ENCODE results near the gene ETV3.
A peak's percentile ranks its signal among the peaks of the same experiment; 100 is the strongest.

Gene ETV3

GRCh38 chr1:157140063-157140588 is 1.9 kb upstream of the ETV3 start:
- H3K79me1 ChIP-seq (replicated peaks; ENCODE audit: low read length, poor library complexity, severe bottlenecking), result no peaks in the 10 kb centered on the region

GRCh38 chr1:157139052-157139715 is 989 bp upstream of the ETV3 start:
- Histone ChIP-seq H3K4me1 (ENCODE audit: control insufficient read depth, insufficient read depth, low read depth, low read length) (peaks cover 2% of the 10 kb centered on the region), H3K4me3 (ENCODE audit: insufficient read depth in 1 of 2, low read depth in 1 of 2, low read length in 2 of 2) (peak overlapping the region in 1 of 2 experiments; percentile 93), H3K4ac (ENCODE audit: low read depth in 1 of 2, low read length in 2 of 2) (peak overlapping the region; percentile 84 to 98), H2BK5ac (ENCODE audit: low read depth, low read length, poor library complexity, severe bottlenecking) (no peak overlapping the region), H3K14ac (ENCODE audit: low read length in 2 of 2) (peak overlapping the region in 1 of 2 experiments; percentile 62), H2BK15ac (ENCODE audit: low read depth, poor library complexity, severe bottlenecking) (no peak overlapping the region), H3K23ac (ENCODE audit: low read length in 2 of 2) (no peak overlapping the region), H4K91ac (ENCODE audit: low read length) (no peak overlapping the region), H2BK12ac (ENCODE audit: low read length in 2 of 2) (no peak overlapping the region), H3K27ac (ENCODE audit: low read length, poor library complexity, severe bottlenecking) (peak overlapping the region; percentile 72), H3K79me1 (replicated peaks; ENCODE audit: low read length, poor library complexity, severe bottlenecking) (peaks cover 9% of the 10 kb centered on the region), H4K8ac (ENCODE audit: low read length) (peak overlapping the region; percentile 100), H3K9me3 (ENCODE audit: control insufficient read depth, low read length) (no peaks in the 10 kb centered on the region), H3K27me3 (ENCODE audit: control insufficient read depth in 1 of 2, insufficient read depth in 1 of 2, low read length in 2 of 2) (no peaks in the 10 kb centered on the region), H3K36me3 (ENCODE audit: control insufficient read depth in 1 of 2, insufficient read depth in 2 of 2, low read depth in 1 of 2, low read length in 2 of 2) (peaks cover 9 to 20% of the 10 kb centered on the region in 2 experiments), H2BK120ac (ENCODE audit: low read depth, low read length) (peak overlapping the region; percentile 96), H3K9ac (ENCODE audit: low read length) (peak overlapping the region; percentile 96), H3K18ac (ENCODE audit: low read depth in 1 of 2, low read length in 2 of 2) (peak overlapping the region; percentile 99 to 100), H3K4me2 (ENCODE audit: low read length, poor library complexity, severe bottlenecking) (peak overlapping the region; percentile 91), H2AFZ (ENCODE audit: low read depth, low read length) (peak overlapping the region; percentile 96), H2AK5ac (ENCODE audit: low read length, severe bottlenecking) (peak overlapping the region; percentile 38)
- 33% methylated on average over 9 of the region's 9 CpGs for WGBS
- DNase-seq, result no peak

More at GRCh38 chr1:157140063-157140588, 1.9 kb upstream of the ETV3 start:
- H2AFZ ChIP-seq (ENCODE audit: low read depth, low read length), result no peak overlapping the region
- no peak overlapping the region for H3K27ac ChIP-seq (ENCODE audit: low read length, poor library complexity, severe bottlenecking)
- no peak overlapping the region for H2AK5ac ChIP-seq (ENCODE audit: low read length, severe bottlenecking)
- H3K4me2 ChIP-seq (ENCODE audit: low read length, poor library complexity, severe bottlenecking), result no peak overlapping the region
- H2BK12ac ChIP-seq (ENCODE audit: low read length in 2 of 2), result no peak overlapping the region
- peaks cover 4 to 11% of the 10 kb centered on the region in 2 experiments for H3K36me3 ChIP-seq (ENCODE audit: control insufficient read depth in 1 of 2, insufficient read depth in 2 of 2, low read depth in 1 of 2, low read length in 2 of 2)
- H2BK5ac ChIP-seq (ENCODE audit: low read depth, low read length, poor library complexity, severe bottlenecking), result no peak overlapping the region
- WGBS, result 77% methylated on average over 2 of the region's 2 CpGs
- no peak overlapping the region for H2BK120ac ChIP-seq (ENCODE audit: low read depth, low read length)
- H4K8ac ChIP-seq (ENCODE audit: low read length), result no peak overlapping the region
- H3K4me1 ChIP-seq (ENCODE audit: control insufficient read depth, insufficient read depth, low read depth, low read length), result peaks cover 2% of the 10 kb centered on the region
- H3K4me3 ChIP-seq (ENCODE audit: insufficient read depth in 1 of 2, low read depth in 1 of 2, low read length in 2 of 2), result no peak overlapping the region
- H3K9ac ChIP-seq (ENCODE audit: low read length), result peak overlapping the region; percentile 96
- H3K27me3 ChIP-seq (ENCODE audit: control insufficient read depth in 1 of 2, insufficient read depth in 1 of 2, low read length in 2 of 2), result no peaks in the 10 kb centered on the region
- H2BK15ac ChIP-seq (ENCODE audit: low read depth, poor library complexity, severe bottlenecking), result no peak overlapping the region
- no peak overlapping the region for H3K14ac ChIP-seq (ENCODE audit: low read length in 2 of 2)
- H3K4ac ChIP-seq (ENCODE audit: low read depth in 1 of 2, low read length in 2 of 2), result no peak overlapping the region
- no peaks in the 10 kb centered on the region for H3K9me3 ChIP-seq (ENCODE audit: control insufficient read depth, low read length)
- no peak for DNase-seq
- no peak overlapping the region for H4K91ac ChIP-seq (ENCODE audit: low read length)
- H3K23ac ChIP-seq (ENCODE audit: low read length in 2 of 2), result no peak overlapping the region
- no peak overlapping the region for H3K18ac ChIP-seq (ENCODE audit: low read depth in 1 of 2, low read length in 2 of 2)

- Histone ChIP-seq H3K23ac (ENCODE audit: low read length in 2 of 2) (peak overlapping the region in 1 of 2 experiments; percentile 94), H2AFZ (ENCODE audit: low read depth, low read length) (peak overlapping the region; percentile 46), H3K9ac (ENCODE audit: low read length) (peak overlapping the region; percentile 96), H3K36me3 (ENCODE audit: control insufficient read depth in 1 of 2, insufficient read depth in 2 of 2, low read depth in 1 of 2, low read length in 2 of 2) (peaks cover 9 to 36% of the 10 kb centered on the region in 2 experiments), H3K9me3 (ENCODE audit: control insufficient read depth, low read length) (no peaks in the 10 kb centered on the region), H3K79me1 (replicated peaks; ENCODE audit: low read length, poor library complexity, severe bottlenecking) (peaks cover 14% of the 10 kb centered on the region), H3K14ac (ENCODE audit: low read length in 2 of 2) (peak overlapping the region in 1 of 2 experiments; percentile 98), H3K4me1 (ENCODE audit: control insufficient read depth, insufficient read depth, low read depth, low read length) (peaks cover 2% of the 10 kb centered on the region), H3K4me2 (ENCODE audit: low read length, poor library complexity, severe bottlenecking) (peak overlapping the region; percentile 81), H3K4me3 (ENCODE audit: insufficient read depth in 1 of 2, low read depth in 1 of 2, low read length in 2 of 2) (peak overlapping the region; percentile 82 to 93), H2BK120ac (ENCODE audit: low read depth, low read length) (peak overlapping the region; percentile 62), H3K27me3 (ENCODE audit: control insufficient read depth in 1 of 2, insufficient read depth in 1 of 2, low read length in 2 of 2) (no peaks in the 10 kb centered on the region), H3K18ac (ENCODE audit: low read depth in 1 of 2, low read length in 2 of 2) (peak overlapping the region; percentile 40 to 92), H2BK12ac (ENCODE audit: low read length in 2 of 2) (no peak overlapping the region), H4K8ac (ENCODE audit: low read length) (peak overlapping the region; percentile 100), H3K27ac (ENCODE audit: low read length, poor library complexity, severe bottlenecking) (peak overlapping the region; percentile 58), H2BK5ac (ENCODE audit: low read depth, low read length, poor library complexity, severe bottlenecking) (no peak overlapping the region), H2AK5ac (ENCODE audit: low read length, severe bottlenecking) (no peak overlapping the region), H3K4ac (ENCODE audit: low read depth in 1 of 2, low read length in 2 of 2) (peak overlapping the region; percentile 16 to 95), H4K91ac (ENCODE audit: low read length) (no peak overlapping the region), H2BK15ac (ENCODE audit: low read depth, poor library complexity, severe bottlenecking) (peak overlapping the region; percentile 89)
- WGBS, result under 1% methylated on average over 32 of the region's 36 CpGs
- DNase-seq, result peak; percentile 72
Observed at GRCh38 chr1:157137408-157138219, 581 bp downstream of the ETV3 start.

- H2AFZ ChIP-seq (ENCODE audit: low read depth, low read length), result no peak overlapping the region
- peaks cover 10 to 42% of the 10 kb centered on the region in 2 experiments for H3K36me3 ChIP-seq (ENCODE audit: control insufficient read depth in 1 of 2, insufficient read depth in 2 of 2, low read depth in 1 of 2, low read length in 2 of 2)
- H3K23ac ChIP-seq (ENCODE audit: low read length in 2 of 2), result no peak overlapping the region
- peaks cover 2% of the 10 kb centered on the region for H3K4me1 ChIP-seq (ENCODE audit: control insufficient read depth, insufficient read depth, low read depth, low read length)
- no peak overlapping the region for H2BK12ac ChIP-seq (ENCODE audit: low read length in 2 of 2)
- no peak overlapping the region for H2AK5ac ChIP-seq (ENCODE audit: low read length, severe bottlenecking)
- no peak overlapping the region for H3K14ac ChIP-seq (ENCODE audit: low read length in 2 of 2)
- H2BK5ac ChIP-seq (ENCODE audit: low read depth, low read length, poor library complexity, severe bottlenecking), result no peak overlapping the region
- H3K9me3 ChIP-seq (ENCODE audit: control insufficient read depth, low read length), result no peaks in the 10 kb centered on the region
- H3K18ac ChIP-seq (ENCODE audit: low read depth in 1 of 2, low read length in 2 of 2), result no peak overlapping the region
- H3K79me1 ChIP-seq (replicated peaks; ENCODE audit: low read length, poor library complexity, severe bottlenecking), result peaks cover 14% of the 10 kb centered on the region
- H3K4me2 ChIP-seq (ENCODE audit: low read length, poor library complexity, severe bottlenecking), result peak overlapping the region; percentile 81
- no peak overlapping the region for H3K4ac ChIP-seq (ENCODE audit: low read depth in 1 of 2, low read length in 2 of 2)
- 16% methylated on average over 3 of the region's 4 CpGs for WGBS
- H3K9ac ChIP-seq (ENCODE audit: low read length), result peak overlapping the region; percentile 96
- H4K91ac ChIP-seq (ENCODE audit: low read length), result no peak overlapping the region
- H3K27ac ChIP-seq (ENCODE audit: low read length, poor library complexity, severe bottlenecking), result no peak overlapping the region
- no peaks in the 10 kb centered on the region for H3K27me3 ChIP-seq (ENCODE audit: control insufficient read depth in 1 of 2, insufficient read depth in 1 of 2, low read length in 2 of 2)
- no peak overlapping the region for H4K8ac ChIP-seq (ENCODE audit: low read length)
- no peak for DNase-seq
- H3K4me3 ChIP-seq (ENCODE audit: insufficient read depth in 1 of 2, low read depth in 1 of 2, low read length in 2 of 2), result peak overlapping the region; percentile 35 to 93
- no peak overlapping the region for H2BK15ac ChIP-seq (ENCODE audit: low read depth, poor library complexity, severe bottlenecking)
- H2BK120ac ChIP-seq (ENCODE audit: low read depth, low read length), result no peak overlapping the region
Observed at GRCh38 chr1:157137046-157137407, 1.2 kb downstream of the ETV3 start.
